Measurements from ENCODE around the gene LRRK1.

Gene LRRK1

GRCh38 chr15:100918690-100919480 lies at the start of gene LRRK1:
TSS of gene LRRK1 (plus strand) at chr15:100919357. CDS start at chr15:100924633, 5,276 bp downstream.
- in situ Hi-C loops (cut with MboI; ENCODE audit: low sequenced_read_pairs): no loop called here

GRCh38 chr15:100873029-100873677 lies 46.0 kb upstream of the LRRK1 start:
- in situ Hi-C loops (cut with MboI; ENCODE audit: low sequenced_read_pairs): no loop called here

- in situ Hi-C loops (cut with MboI; ENCODE audit: low sequenced_read_pairs): loop anchor here (25.0 kb wide), 1 partner anchor 238 kb away; no protein-coding TSS in a partner anchor
These were observed 43.7 kb upstream of the LRRK1 start for GRCh38 chr15:100875495-100875894.

GRCh38 chr15:100875976-100876375 lies 43.2 kb upstream of the LRRK1 start:
- in situ Hi-C loops (cut with MboI; ENCODE audit: low sequenced_read_pairs): loop anchor here (25.0 kb wide), 1 partner anchor 239 kb away; no protein-coding TSS in a partner anchor

- in situ Hi-C loops (cut with MboI; ENCODE audit: low sequenced_read_pairs): loop anchor here (25.0 kb wide), 1 partner anchor 240 kb away; no protein-coding TSS in a partner anchor
These were observed 41.6 kb upstream of the LRRK1 start for GRCh38 chr15:100877551-100877950.

- in situ Hi-C loops (cut with MboI; ENCODE audit: low sequenced_read_pairs): loop anchor here (25.0 kb wide), 1 partner anchor 241 kb away; no protein-coding TSS in a partner anchor
These were observed 41.0 kb upstream of the LRRK1 start for GRCh38 chr15:100878130-100878529.

- in situ Hi-C loops (cut with MboI; ENCODE audit: low sequenced_read_pairs): loop anchor here (25.0 kb wide), 1 partner anchor 241 kb away; no protein-coding TSS in a partner anchor
These were observed 40.5 kb upstream of the LRRK1 start for GRCh38 chr15:100878648-100879047.

- in situ Hi-C loops (cut with MboI; ENCODE audit: low sequenced_read_pairs): loop anchor here (25.0 kb wide), 1 partner anchor 242 kb away; no protein-coding TSS in a partner anchor
These were observed 40.1 kb upstream of the LRRK1 start for GRCh38 chr15:100879061-100879463.

GRCh38 chr15:100879464-100880138 lies 39.6 kb upstream of the LRRK1 start, which contains the start of gene ALDH1A3:
TSS of gene ALDH1A3 (plus strand) at chr15:100879831. CDS start at chr15:100879908, 77 bp downstream.
- in situ Hi-C loops (cut with MboI; ENCODE audit: low sequenced_read_pairs): loop anchor here (25.0 kb wide), 1 partner anchor 242 kb away; no protein-coding TSS in a partner anchor

- in situ Hi-C loops (cut with MboI; ENCODE audit: low sequenced_read_pairs): loop anchor here (25.0 kb wide), 1 partner anchor 243 kb away; no protein-coding TSS in a partner anchor
These were observed 38.8 kb upstream of the LRRK1 start for GRCh38 chr15:100880139-100880896.

- in situ Hi-C loops (cut with MboI; ENCODE audit: low sequenced_read_pairs): loop anchor here (25.0 kb wide), 1 partner anchor 244 kb away; no protein-coding TSS in a partner anchor
These were observed 38.3 kb upstream of the LRRK1 start for GRCh38 chr15:100880897-100881242.

GRCh38 chr15:100881573-100882336 lies 37.4 kb upstream of the LRRK1 start:
- in situ Hi-C loops (cut with MboI; ENCODE audit: low sequenced_read_pairs): loop anchor here (25.0 kb wide), 1 partner anchor 244 kb away; no protein-coding TSS in a partner anchor

- in situ Hi-C loops (cut with MboI; ENCODE audit: low sequenced_read_pairs): loop anchor here (25.0 kb wide), 1 partner anchor 248 kb away; no protein-coding TSS in a partner anchor
These were observed 34.0 kb upstream of the LRRK1 start for GRCh38 chr15:100885116-100885515.

- in situ Hi-C loops (cut with MboI; ENCODE audit: low sequenced_read_pairs): loop anchor here (25.0 kb wide), 1 partner anchor 249 kb away; no protein-coding TSS in a partner anchor
These were observed 33.3 kb upstream of the LRRK1 start for GRCh38 chr15:100885811-100886210.

- in situ Hi-C loops (cut with MboI; ENCODE audit: low sequenced_read_pairs): loop anchor here (25.0 kb wide), 1 partner anchor 250 kb away; no protein-coding TSS in a partner anchor
These were observed 31.8 kb upstream of the LRRK1 start for GRCh38 chr15:100887211-100887913.

- in situ Hi-C loops (cut with MboI; ENCODE audit: low sequenced_read_pairs): loop anchor here (25.0 kb wide), 1 partner anchor 252 kb away; no protein-coding TSS in a partner anchor
These were observed 29.6 kb upstream of the LRRK1 start for GRCh38 chr15:100889385-100890050.

GRCh38 chr15:100890051-100890720 lies 29.0 kb upstream of the LRRK1 start:
- in situ Hi-C loops (cut with MboI; ENCODE audit: low sequenced_read_pairs): loop anchor here (25.0 kb wide), 1 partner anchor 253 kb away; no protein-coding TSS in a partner anchor

All from hTERT RPE-1 (cell line).